Keratinocyte (primary cell): ENCODE data around the gene TBCD.

Experiments
- CTCF ChIP-seq, 3 experiments: IDR thresholded peaks in 1 of 3; conservative IDR thresholded peaks in 1 of 3; optimal IDR thresholded peaks in 1 of 3; 2 replicates in 2 of 3; 3 replicates in 1 of 3; pipeline versions ENCODE3 to v1.5.1; 2011; ENCODE audit warnings: low read length in 3 of 3, mild to moderate bottlenecking in 3 of 3, moderate library complexity in 2 of 3, control low read depth in 1 of 3, inconsistent platforms in 1 of 3; ENCODE audit not compliant: insufficient read depth in 2 of 3; ENCODE audit errors: extremely low read depth in 1 of 3
- EZH2 ChIP-seq: IDR thresholded peaks from one replicate; pipeline ENCODE4 v1.6.1; 2012; ENCODE audit warnings: inconsistent platforms, mild to moderate bottlenecking, low read length, moderate library complexity

GRCh38 chr17:82838386-82839063 lies 86.7 kb downstream of the TBCD start:
- TF ChIP-seq EZH2 (no peak), CTCF (optimal IDR thresholded peaks at IDR 0.05 in 1 of 3, IDR thresholded peaks at IDR 0.05 in 1 of 3, conservative IDR thresholded peaks at IDR 0.05 in 1 of 3; ENCODE audit: extremely low read depth in 1 of 3, insufficient read depth in 2 of 3, low read length in 3 of 3) (no peak)
